Testis (tissue), 3 donors: Measurements from ENCODE around the gene SLC7A7. TPM values are rescaled to one million over a fixed set of nuclear protein-coding genes. Genes with fewer than 3 reads are reported as not detected.

Experiments
- DNase-seq: peaks from one replicate; pipeline ENCODE4 v3.0.0-alpha.2; 2019
- H3K27ac ChIP-seq, 2 donors: fragments of 200-600 bp; sonication (generic); one replicate each; pipeline ENCODE4 v1.5.1; 2019
- H3K27me3 ChIP-seq: fragments of 200-600 bp; sonication (generic); one replicate; pipeline ENCODE4 v1.5.1; 2019
- H3K36me3 ChIP-seq: fragments of 200-600 bp; sonication (generic); one replicate; pipeline ENCODE4 v1.5.1; 2017; ENCODE audit warnings: low read depth; ENCODE audit errors: missing control alignments
- H3K4me1 ChIP-seq: fragments of 200-600 bp; sonication (generic); one replicate; pipeline ENCODE4 v1.5.1; 2019
- H3K4me3 ChIP-seq, 2 donors: fragments of 200-600 bp; sonication (generic); one replicate each; pipeline ENCODE4 v1.5.1; 2017 to 2019
- H3K9me3 ChIP-seq: fragments of 200-600 bp; sonication (generic); one replicate; pipeline ENCODE4 v1.5.1; 2017
- POLR2A ChIP-seq: fragments of 450-650 bp; IDR thresholded peaks from one replicate; pipeline ENCODE4 v1.6.1; 2017; ENCODE audit warnings: antibody characterized with exemption, mild to moderate bottlenecking, moderate library complexity
- WGBS, 2 donors: methylation state at CpG; one replicate each; pipeline ENCODE4 v1.1.5; 2018; 5-methylcytosine and 5-hydroxymethylcytosine counted together
- intact Hi-C: fragments of 100-400 bp; cut with DNase I; formaldehyde crosslinking; loops from one replicate; pipeline ENCODE4 v1.15.1; 2023; ENCODE audit warnings: low total_unique reads
- polyA plus RNA-seq: library from polyadenylated mRNA; stranded (reverse); fragments of 350-450 nt; fragmentation: Illumina TruSeq; extraction: RNeasy Lipid Tissue Mini Kit (QIAGEN cat#74804); gene quantifications from one replicate; pipeline ENCODE4 v1.2.3, GENCODE V29; 2014; ENCODE audit warnings: low read depth, low replicate concordance; ENCODE audit not compliant: insufficient read depth
- total RNA-seq, 2 donors: library from RNA; depleted of rRNA; stranded (reverse); fragments of >200 nt; gene quantifications; one replicate each; pipeline ENCODE4 v1.2.3, GENCODE V29; 2016
- TF ChIP-seq, protein P1 (sequence below), 3 experiments: fragments of 450-650 bp in 2 of 3; fragments of 200-600 bp in 1 of 3; sonication (generic) in 1 of 3; IDR thresholded peaks; one replicate each; pipeline ENCODE4 v1.5.1; 2016 to 2019; ENCODE audit warnings: antibody characterized with exemption in 3 of 3, mild to moderate bottlenecking in 2 of 3, moderate library complexity in 1 of 3

Gene SLC7A7
- total and polyA plus RNA-seq, 3 donors from 2014 or later, result 22.2 to 77.1 (median 34.7) TPM

DNA sequence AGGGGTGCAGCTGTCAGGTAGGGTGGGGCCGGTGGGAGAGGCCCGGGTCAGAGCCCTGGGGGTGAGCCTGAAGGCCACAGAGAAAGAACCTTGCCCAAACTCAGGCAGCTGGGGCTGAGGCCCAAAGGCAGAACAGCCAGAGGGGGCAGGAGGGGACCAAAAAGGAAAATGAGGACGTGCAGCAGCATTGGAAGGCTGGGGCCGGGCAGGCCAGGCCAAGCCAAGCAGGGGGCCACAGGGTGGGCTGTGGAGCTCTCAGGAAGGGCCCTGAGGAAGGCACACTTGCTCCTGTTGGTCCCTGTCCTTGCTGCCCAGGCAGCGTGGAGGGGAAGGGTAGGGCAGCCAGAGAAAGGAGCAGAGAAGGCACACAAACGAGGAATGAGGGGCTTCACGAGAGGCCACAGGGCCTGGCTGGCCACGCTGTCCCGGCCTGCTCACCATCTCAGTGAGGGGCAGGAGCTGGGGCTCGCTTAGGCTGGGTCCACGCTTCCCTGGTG, 31.6 kb upstream of the SLC7A7 start:
- Histone ChIP-seq H3K9me3 (no peaks in the 10 kb centered on the region), H3K4me1 (peaks cover 45% of the 10 kb centered on the region), H3K27me3 (no peaks in the 10 kb centered on the region), H3K4me3 (no peak overlapping the region), H3K27ac (peak overlapping the region; percentile 59 to 85), H3K36me3 (no peaks in the 10 kb centered on the region)
- intact Hi-C loops, result no loop called here
- 68 to 72% methylated on average over 7 to 11 of the region's 11 CpGs for WGBS, 2 donors
- DNase-seq, result no peak
- TF ChIP-seq, protein P1, sequence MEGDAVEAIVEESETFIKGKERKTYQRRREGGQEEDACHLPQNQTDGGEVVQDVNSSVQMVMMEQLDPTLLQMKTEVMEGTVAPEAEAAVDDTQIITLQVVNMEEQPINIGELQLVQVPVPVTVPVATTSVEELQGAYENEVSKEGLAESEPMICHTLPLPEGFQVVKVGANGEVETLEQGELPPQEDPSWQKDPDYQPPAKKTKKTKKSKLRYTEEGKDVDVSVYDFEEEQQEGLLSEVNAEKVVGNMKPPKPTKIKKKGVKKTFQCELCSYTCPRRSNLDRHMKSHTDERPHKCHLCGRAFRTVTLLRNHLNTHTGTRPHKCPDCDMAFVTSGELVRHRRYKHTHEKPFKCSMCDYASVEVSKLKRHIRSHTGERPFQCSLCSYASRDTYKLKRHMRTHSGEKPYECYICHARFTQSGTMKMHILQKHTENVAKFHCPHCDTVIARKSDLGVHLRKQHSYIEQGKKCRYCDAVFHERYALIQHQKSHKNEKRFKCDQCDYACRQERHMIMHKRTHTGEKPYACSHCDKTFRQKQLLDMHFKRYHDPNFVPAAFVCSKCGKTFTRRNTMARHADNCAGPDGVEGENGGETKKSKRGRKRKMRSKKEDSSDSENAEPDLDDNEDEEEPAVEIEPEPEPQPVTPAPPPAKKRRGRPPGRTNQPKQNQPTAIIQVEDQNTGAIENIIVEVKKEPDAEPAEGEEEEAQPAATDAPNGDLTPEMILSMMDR (IDR thresholded peaks at IDR 0.05), result no peak
- TF ChIP-seq POLR2A, result no peak

DNA sequence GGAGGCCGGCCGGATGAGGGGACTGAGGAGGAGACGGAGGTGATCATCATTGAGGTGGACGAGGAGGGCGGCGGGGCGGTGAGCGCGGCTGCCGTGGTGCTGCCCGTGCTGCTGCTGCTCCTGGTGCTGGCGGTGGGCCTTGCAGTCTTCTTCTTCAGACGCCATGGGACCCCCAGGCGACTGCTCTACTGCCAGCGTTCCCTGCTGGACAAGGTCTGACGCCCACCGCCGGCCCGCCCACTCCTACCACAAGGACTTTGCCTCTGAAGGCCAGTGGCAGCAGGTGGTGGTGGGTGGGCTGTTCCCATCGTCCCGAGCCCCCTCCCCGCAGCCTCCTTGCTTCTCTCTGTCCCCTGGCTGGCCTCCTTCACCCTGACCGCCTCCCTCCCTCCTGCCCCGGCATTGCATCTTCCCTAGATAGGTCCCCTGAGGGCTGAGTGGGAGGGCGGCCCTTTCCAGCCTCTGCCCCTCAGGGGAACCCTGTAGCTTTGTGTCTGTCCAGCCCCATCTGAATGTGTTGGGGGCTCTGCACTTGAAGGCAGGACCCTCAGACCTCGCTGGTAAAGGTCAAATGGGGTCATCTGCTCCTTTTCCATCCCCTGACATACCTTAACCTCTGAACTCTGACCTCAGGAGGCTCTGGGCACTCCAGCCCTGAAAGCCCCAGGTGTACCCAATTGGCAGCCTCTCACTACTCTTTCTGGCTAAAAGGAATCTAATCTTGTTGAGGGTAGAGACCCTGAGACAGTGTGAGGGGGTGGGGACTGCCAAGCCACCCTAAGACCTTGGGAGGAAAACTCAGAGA, 30.8 kb upstream of the SLC7A7 start:
- Histone ChIP-seq H3K36me3 (no peaks in the 10 kb centered on the region), H3K4me1 (peaks cover 45% of the 10 kb centered on the region), H3K4me3 (no peak overlapping the region), H3K27me3 (no peaks in the 10 kb centered on the region), H3K27ac (peak overlapping the region; percentile 59 to 85), H3K9me3 (no peaks in the 10 kb centered on the region)
- intact Hi-C loops, result no loop called here
- no peak for TF ChIP-seq POLR2A
- TF ChIP-seq, protein P1 (IDR thresholded peaks at IDR 0.05), result no peak
- WGBS, 2 donors, result 65 to 74% methylated on average over 21 to 26 of the region's 26 CpGs
- no peak for DNase-seq

- intact Hi-C loops, result no loop called here
Measured at GRCh38 chr14:22845103-22845394, 29.8 kb upstream of the SLC7A7 start.

GRCh38 chr14:22844221-22845102, 29.2 kb upstream of the SLC7A7 start:
- peak overlapping the region in 1 of 2 donors; percentile 85 for H3K27ac ChIP-seq
- no peak for DNase-seq
- no peak overlapping the region for H3K4me3 ChIP-seq
- no peaks in the 10 kb centered on the region for H3K36me3 ChIP-seq
- TF ChIP-seq POLR2A, result no peak
- TF ChIP-seq, protein P1 (IDR thresholded peaks at IDR 0.05), result no peak
- no peaks in the 10 kb centered on the region for H3K9me3 ChIP-seq
- no peaks in the 10 kb centered on the region for H3K27me3 ChIP-seq
- H3K4me1 ChIP-seq, result peaks cover 35% of the 10 kb centered on the region
- intact Hi-C loops, result no loop called here
- 87 to 88% methylated on average over 12 to 22 of the region's 22 CpGs for WGBS, 2 donors

More at GRCh38 chr14:22845103-22845394, 29.8 kb upstream of the SLC7A7 start:
- no peaks in the 10 kb centered on the region for H3K36me3 ChIP-seq
- WGBS, 2 donors, result 87 to 91% methylated on average over 9 of the region's 9 CpGs
- no peaks in the 10 kb centered on the region for H3K9me3 ChIP-seq
- peaks cover 39% of the 10 kb centered on the region for H3K4me1 ChIP-seq
- no peak overlapping the region for H3K4me3 ChIP-seq
- no peaks in the 10 kb centered on the region for H3K27me3 ChIP-seq
- DNase-seq, result no peak
- H3K27ac ChIP-seq, result peak overlapping the region in 1 of 2 donors; percentile 85
- no peak for TF ChIP-seq POLR2A
- TF ChIP-seq, protein P1 (IDR thresholded peaks at IDR 0.05), result no peak
